GM21529 (cell line): ENCODE results near the gene SH2D5.

Experiments used
- ATAC-seq: cut with Tn5 transposase; IDR thresholded peaks from one replicate; pipeline ENCODE4 v1.9.1; 2021; ENCODE audit not compliant: unreplicated experiment

SH2D5 gene

GRCh38 chr1:20732588-20733359, at the start of gene SH2D5:
TSS of gene SH2D5 (minus strand) at chr1:20732703. CDS start at chr1:20728044, 4,659 bp downstream.
- ATAC-seq = peak; percentile 49

GRCh38 chr1:20775700-20776099, 43.2 kb upstream of the SH2D5 start:
- ATAC-seq = no peak

GRCh38 chr1:20771780-20772179, 39.3 kb upstream of the SH2D5 start:
- ATAC-seq = no peak

GRCh38 chr1:20770314-20771087, 38.0 kb upstream of the SH2D5 start:
- no peak for ATAC-seq

GRCh38 chr1:20767271-20767670, 34.8 kb upstream of the SH2D5 start:
- no peak for ATAC-seq

GRCh38 chr1:20763417-20763816, 30.9 kb upstream of the SH2D5 start:
- no peak for ATAC-seq

- ATAC-seq = no peak
These were observed 27.8 kb upstream of the SH2D5 start for GRCh38 chr1:20760322-20760721.

GRCh38 chr1:20753589-20753988, 21.1 kb upstream of the SH2D5 start:
- no peak for ATAC-seq

GRCh38 chr1:20751462-20751990, 19.0 kb upstream of the SH2D5 start:
- no peak for ATAC-seq

- ATAC-seq = no peak
These were observed 10.2 kb upstream of the SH2D5 start for GRCh38 chr1:20742671-20743070.

- no peak for ATAC-seq
These were observed 8.3 kb upstream of the SH2D5 start for GRCh38 chr1:20740781-20741180.

GRCh38 chr1:20739225-20739624, 6.7 kb upstream of the SH2D5 start:
- ATAC-seq = no peak

- no peak for ATAC-seq
These were observed 3.1 kb upstream of the SH2D5 start for GRCh38 chr1:20735581-20736111.

GRCh38 chr1:20733360-20733975, 965 bp upstream of the SH2D5 start:
- no peak for ATAC-seq

- ATAC-seq = peak; percentile 43
These were observed 374 bp downstream of the SH2D5 start for GRCh38 chr1:20732071-20732587.

- peak; percentile 19 for ATAC-seq
These were observed 1.2 kb downstream of the SH2D5 start for GRCh38 chr1:20731057-20731991.

GRCh38 chr1:20730690-20731056, 1.8 kb downstream of the SH2D5 start:
- ATAC-seq = no peak

- no peak for ATAC-seq
These were observed 2.4 kb downstream of the SH2D5 start for GRCh38 chr1:20729990-20730689.

- no peak for ATAC-seq
These were observed 3.2 kb downstream of the SH2D5 start for GRCh38 chr1:20729155-20729931.
